HUDEP-2 (cell line): ENCODE data around the gene PRPSAP1.

Source experiments
- DNase-seq, 76 experiments: peaks; one replicate each; lab custom pipeline; 2025; ENCODE audit not compliant: unreplicated experiment in 76 of 76; lab: John Stamatoyannopoulos, UW

Gene PRPSAP1

DNA sequence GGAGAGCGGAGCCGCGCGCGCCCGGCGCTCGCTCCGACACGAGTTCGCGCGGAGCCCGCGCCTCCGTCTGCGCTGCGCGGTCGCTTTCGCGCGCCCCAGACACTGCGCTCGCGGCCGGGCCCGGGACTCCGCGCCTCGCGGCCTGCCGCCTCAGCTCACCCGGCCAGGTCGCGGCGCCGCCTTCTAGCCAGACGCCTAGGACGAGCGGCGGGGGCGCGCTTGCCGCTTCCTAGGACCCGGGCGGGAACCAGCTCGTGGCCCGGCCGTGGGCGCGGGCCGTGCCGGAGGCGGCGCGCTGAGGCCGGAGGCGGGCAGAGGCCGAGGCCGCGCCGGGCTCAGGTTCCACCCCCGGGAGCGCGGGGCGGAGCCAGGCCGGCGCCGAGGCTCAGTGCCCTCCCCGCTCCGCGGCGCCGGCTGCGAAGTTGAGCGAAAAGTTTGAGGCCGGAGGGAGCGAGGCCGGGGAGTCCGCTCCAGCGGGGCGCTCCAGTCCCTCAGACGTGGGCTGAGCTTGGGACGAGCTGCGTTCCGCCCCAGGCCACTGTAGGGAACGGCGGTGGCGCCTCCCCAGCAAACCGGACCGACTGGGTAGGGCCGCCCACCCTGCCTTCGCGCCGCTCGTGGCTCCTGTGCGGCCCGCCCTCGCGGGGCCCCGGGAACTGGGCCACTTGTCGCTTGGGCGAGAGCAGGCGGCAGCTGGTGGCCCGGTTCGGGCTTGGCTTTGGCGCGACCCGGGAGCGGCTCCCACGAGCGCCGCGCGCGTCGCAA is 30.7 kb upstream of the PRPSAP1 start, which contains the start of gene SPHK1:
SPHK1 (plus strand) TSS at position 388 of the 765 bp plus-strand sequence. CDS start 1,036 bp downstream, outside the sequence.
- DNase-seq, result peak in 71 of 76 experiments; percentile 12 to 82 (median 65)

- peak in 57 of 76 experiments; percentile 13 to 82 (median 57) for DNase-seq
Measured at GRCh38 chr17:76383546-76384221, 30.0 kb upstream of the PRPSAP1 start.

GRCh38 chr17:76382803-76383545 is 29.3 kb upstream of the PRPSAP1 start:
- DNase-seq, result peak in 68 of 76 experiments; percentile 10 to 82 (median 56)

- peak in 16 of 76 experiments; percentile 4 to 57 (median 18) for DNase-seq
Measured at GRCh38 chr17:76382351-76382802, 28.7 kb upstream of the PRPSAP1 start.

GRCh38 chr17:76381633-76382350 is 28.1 kb upstream of the PRPSAP1 start:
- DNase-seq, result no peak

GRCh38 chr17:76379646-76380376 is 26.1 kb upstream of the PRPSAP1 start:
- DNase-seq, result no peak

DNA sequence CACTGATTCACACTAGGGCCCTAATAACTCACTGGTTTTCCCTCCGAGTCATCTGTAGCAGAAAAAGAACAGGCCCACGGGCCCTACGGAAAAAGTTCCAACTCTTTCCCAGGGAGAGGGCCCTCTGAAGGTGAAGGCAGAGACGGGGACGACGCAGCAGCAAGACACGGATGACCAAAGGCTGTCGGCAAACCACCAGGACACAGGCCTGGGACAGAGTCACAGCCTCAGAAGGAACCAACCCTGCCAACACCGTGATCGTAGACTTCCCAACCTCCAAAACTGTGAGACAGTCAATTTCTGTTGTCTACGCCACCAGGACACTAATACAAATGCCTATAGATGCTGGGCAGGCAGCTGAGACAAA is 25.5 kb upstream of the PRPSAP1 start:
- DNase-seq, result no peak

- no peak for DNase-seq
Measured at GRCh38 chr17:76378548-76379274, 25.0 kb upstream of the PRPSAP1 start.

DNA sequence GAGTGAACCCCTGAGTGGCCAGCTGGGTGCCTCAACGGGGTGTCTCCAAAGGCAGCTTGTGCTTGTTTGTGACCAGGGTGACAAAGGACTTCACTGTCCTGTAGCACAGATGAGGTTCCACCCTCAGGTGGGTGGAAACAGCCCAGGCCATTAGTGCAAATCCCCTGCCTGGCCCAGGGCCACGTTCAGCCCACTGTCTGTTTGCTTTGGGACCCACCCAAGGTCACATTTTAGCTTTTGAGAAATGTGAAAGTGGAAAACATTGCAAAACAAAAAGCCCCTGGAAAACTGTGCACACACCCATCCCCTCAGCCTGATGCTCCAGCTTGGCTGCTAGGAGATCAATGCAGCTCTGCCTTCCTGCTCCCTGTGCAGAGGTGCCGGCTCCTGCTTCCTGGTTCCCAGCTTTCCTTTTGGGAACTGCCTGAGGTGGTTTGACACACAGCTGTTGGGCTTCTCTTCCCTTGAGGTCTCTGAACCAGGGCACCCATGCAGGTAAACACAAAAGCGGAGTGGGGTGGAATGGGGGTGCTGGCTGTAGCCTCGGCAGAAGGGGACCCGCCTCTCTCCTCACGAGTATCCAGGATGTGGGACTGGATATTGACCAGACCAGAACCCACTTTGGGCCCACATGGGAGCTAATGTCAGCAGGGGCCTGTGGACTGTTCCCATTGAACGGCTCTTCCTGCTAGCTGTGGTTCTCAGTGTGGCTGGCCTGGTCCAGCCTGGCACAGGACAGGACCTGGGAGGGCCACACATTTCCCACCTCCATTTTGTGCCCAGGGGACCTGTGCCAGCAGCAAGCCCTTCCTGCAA is 22.8 kb upstream of the PRPSAP1 start:
- no peak for DNase-seq

DNA sequence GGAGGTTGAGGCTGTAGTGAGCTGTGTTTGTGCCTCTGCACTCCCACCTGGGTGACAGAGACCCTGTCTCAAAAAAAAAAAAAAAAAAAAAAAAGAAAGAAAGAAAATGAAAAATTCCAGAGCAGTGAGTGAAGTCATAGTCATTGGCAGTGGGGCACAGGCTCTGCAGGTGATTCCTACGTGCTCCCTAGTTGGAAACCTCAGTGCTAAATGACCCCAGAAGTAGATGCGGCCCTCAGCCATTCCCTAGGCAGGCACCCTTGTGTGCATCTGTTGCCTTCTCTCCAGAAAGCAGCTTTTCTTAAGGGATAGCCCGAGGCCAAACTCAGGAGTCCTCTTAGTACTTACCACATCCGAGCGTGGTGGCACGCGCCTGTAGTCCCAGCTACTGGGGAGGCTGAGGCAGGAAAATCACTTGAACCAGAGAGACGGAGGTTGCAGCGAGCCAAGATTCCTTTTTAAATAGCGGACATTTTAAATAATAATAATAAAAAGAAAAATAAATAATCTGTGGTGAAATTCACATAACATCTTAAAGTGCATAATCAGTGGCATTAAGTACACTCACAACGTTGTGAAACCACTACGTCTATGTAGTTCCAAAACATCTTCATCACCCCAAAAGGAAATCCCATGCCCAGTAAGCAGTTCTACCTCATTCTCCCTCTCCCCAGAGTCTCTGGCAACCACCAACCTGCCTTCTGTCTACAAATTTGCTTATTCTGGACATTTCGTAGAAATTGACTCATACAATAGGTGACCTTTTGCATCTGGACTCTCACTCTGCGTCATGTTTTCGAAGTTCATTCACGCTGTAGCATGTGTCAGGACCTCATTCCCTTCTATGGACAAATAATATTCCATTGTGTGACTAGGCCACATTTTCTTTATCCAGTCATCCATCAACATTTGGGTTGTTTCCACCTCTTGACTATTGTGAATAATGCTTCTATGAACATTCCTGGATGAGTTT is 18.2 kb upstream of the PRPSAP1 start:
- DNase-seq, result no peak

GRCh38 chr17:76370261-76370993 is 16.7 kb upstream of the PRPSAP1 start:
- no peak for DNase-seq

DNA sequence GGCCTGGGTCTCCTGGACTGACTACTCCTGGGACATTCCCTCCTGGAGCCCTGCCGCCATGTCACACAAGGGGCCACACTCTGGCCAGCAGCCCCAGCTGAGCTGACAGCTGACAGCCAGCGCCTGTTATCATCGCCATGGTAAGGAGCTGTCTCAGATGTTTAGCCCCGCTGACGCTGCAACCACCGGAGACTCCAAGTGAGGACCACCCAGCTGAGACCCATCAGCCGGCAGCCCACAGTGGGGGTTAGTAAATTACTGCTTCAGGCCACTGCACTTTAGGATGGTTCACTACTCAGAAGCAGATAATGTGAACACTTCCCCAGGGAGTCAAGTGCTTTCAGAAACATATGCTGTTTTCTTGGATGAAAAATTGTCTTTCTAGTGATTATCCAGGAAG is 16.1 kb upstream of the PRPSAP1 start:
- no peak for DNase-seq

- no peak for DNase-seq
Measured at GRCh38 chr17:76369379-76369778, 15.7 kb upstream of the PRPSAP1 start.

- no peak for DNase-seq
Measured at GRCh38 chr17:76368545-76368944, 14.8 kb upstream of the PRPSAP1 start.

DNA sequence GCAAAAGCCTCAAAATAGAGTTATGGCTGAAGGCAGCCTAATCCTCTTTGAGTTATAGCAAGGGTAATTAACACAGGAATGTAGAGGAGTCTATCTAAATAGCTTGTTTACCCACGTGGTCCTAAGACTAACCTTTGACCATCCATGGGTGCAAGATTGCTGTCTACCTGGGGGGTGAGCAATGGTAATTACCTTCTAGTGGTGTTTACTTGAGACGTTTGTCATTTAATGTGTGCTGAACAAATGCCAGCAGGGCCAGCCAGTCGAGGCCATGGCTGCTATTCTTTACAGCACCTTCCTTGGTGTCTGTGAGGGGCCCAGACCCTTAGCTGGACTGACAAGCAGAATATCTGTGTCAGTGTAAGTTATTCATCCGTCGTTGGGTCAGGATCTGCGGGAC is 13.9 kb upstream of the PRPSAP1 start:
- no peak for DNase-seq

- no peak for DNase-seq
Measured at GRCh38 chr17:76366247-76366646, 12.5 kb upstream of the PRPSAP1 start.
